Stimulated activated naive CD8-positive, alpha-beta T cell treated with anti-CD3 and anti-CD28 coated beads, Interleukin-15, Interleukin-2, amounts not matched to agents 100 U/mL and 50 U/mL, for 24 hours (primary cell): ENCODE data around the gene LORICRIN.

Source experiments
- ATAC-seq: fragments of 150-1000 bp; cut with Tn5 transposase; one replicate; pipeline ENCODE4 v1.10.0; 2021
- DNase-seq: peaks from one replicate; pipeline ENCODE4 v3.0.0; 2021

The LORICRIN gene

DNA sequence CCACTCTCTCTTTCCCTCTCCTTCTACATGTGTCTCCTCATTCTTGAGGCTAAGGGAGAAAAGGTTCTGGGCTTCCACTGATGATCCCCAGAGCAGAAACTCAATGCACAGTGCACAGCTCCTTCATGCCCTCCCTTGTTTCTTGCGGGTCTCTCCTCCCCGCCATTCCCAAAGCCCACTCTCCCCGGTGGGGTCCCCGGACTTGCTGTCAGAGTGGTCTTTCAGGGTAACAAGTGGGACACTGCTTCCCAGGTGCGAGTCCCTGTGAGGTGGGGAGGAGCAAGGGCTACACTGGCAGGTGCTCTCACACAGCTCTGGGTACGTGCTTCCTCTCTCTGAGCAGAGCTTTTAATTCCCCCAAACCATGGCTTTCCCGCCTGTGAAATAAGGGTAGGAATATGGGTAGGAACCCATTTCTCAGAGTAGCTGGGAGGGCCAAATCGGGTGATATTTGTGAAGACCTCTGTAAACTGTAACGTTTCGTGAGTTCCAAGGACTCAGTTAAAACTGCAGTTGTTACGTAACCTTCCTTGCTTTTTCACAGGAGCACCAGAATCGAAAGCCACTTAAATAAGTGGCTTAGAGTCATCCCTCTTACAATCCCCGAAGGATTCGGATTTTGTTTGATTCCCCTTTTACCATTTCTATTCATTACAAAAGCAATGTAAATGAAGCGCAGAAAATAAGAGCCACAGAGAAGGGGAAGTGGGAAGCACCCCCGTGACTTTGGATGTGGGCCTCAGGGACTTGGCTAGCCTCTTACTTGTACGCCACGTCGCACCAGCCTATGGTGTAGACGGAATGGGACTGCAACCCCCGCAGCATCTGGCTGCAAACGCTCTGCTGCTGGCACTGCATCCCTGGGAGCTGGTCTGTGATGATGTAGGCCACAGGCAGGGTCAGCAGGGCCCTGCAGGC, 47.1 kb downstream of the LORICRIN start:
- ATAC-seq: no peak
- no peak for DNase-seq

DNA sequence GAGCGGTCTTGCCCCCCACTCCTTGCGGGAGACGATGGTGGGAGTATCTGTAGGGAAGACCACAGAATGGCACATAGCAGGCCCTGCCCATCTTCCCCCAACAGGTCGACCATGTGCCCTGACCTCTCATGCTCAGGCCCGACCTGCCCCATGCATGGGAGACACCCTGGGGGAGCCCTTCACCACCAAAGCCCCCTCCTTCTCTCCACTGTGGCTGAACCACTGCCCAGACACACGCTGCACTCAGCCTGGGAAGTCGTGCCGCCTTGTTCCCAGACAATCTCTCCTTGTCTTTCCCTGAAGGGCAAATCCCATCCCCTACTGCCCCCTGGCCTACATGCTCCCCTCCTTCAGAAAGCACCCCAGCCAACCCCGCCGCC, 47.7 kb downstream of the LORICRIN start:
- no peak for DNase-seq
- no peak for ATAC-seq

DNA sequence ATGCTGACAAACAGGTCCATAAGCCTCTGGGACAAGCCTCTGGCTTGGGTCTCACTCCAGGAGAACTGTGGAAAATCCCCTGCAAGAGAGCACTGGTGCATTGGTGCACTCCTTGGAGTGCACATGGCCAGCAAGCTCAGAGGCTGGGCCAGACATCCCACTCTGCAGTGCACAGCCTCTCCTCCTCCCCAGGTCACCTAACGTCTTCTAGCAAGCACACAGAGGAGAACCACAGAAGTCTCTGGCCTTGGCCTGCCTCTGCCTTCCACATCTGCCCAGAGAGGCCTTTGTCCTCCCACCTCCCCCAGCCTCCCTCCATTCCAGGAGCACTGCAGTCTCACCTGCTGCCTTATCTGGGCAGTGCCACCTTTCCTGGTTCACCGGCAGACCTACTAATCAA, 49.1 kb downstream of the LORICRIN start:
- DNase-seq: no peak

DNA sequence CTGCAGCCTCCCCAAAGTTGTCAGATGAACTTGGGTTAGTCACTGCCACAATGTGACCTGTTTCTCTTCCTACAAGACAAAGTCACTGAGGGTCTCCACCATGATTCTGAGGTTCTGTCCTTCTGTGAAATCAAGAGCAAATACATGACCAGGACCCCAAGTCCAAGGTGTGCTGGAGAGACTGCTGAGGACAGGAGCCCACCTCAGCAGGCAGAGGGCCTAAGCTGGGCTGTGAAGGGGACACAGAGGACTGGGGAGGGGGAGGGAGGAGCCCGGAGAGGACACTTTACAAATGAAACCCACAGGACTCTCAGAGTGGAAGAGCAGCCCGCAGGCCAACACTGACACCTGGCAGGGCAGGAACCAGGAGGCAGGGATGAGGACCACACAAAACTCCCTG, 50.0 kb downstream of the LORICRIN start:
- DNase-seq: no peak

More for the DNA sequence above, 49.1 kb downstream of the LORICRIN start:
- no peak for ATAC-seq

DNA sequence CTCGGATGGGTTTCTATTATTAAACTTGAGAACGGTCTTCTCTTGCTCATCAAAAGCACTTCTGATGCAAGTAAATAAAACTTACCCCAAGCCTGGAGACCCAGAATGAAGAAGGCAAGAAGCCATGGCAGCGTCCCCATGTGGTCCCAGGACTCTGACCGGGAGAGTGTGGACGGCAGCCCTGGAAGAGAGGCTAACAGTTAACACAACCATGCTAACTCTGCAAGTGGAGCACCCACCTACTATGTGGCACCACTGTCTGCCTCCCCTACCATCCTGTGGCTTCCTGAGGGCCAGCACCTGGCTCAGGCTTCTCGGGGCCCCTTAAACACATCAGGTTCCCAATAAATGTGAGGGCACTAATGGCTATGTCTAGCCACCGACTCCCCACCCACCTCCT, 51.0 kb downstream of the LORICRIN start:
- no peak for ATAC-seq
- no peak for DNase-seq

More for the DNA sequence above, 50.0 kb downstream of the LORICRIN start:
- no peak for ATAC-seq
